Endothelial cell of umbilical vein (primary cell): ENCODE data around the gene TPP1. TPM values are rescaled to one million over a fixed set of nuclear protein-coding genes. Genes with fewer than 3 reads are reported as not detected.

ENCODE experiments used
- BruUV-seq: library from RNA; stranded (reverse); fragments of 400-500 nt; replicated peaks from 2 replicates; lab custom pipeline; 2021; lab: Mats Ljungman, UMichigan
- CTCF ChIA-PET: fragments of 300-600, 350-600 bp; sonication (Branson Sonifier 250); formaldehyde crosslinking; loops from one replicate; lab custom pipeline; 2021; ENCODE audit warnings: antibody characterized with exemption, inconsistent platforms; lab: Charles Lee
- POLR2A ChIA-PET: fragments of 300-600, 350-600 bp; sonication (Branson Sonifier 250); formaldehyde crosslinking; loops from one replicate; lab custom pipeline; 2021; ENCODE audit warnings: antibody characterized with exemption, inconsistent platforms; lab: Charles Lee
- DNase-seq: peaks from one replicate; pipeline ENCODE4 v3.0.0-alpha.2; 2011; ENCODE audit warnings: low read depth, low spot score
- FAIRE-seq: peaks from 2 replicates; lab custom pipeline; 2011; peaks lifted over from hg19 to GRCh38; lab: Jason Lieb, UNC
- H2AFZ ChIP-seq: 2 replicates; pipeline ENCODE4 v1.6.0; 2012; ENCODE audit warnings: low read depth, low read length, control low read depth, inconsistent platforms
- H3K27ac ChIP-seq: 2 replicates; pipeline ENCODE4 v1.5.1; 2011; ENCODE audit warnings: low read depth, mild to moderate bottlenecking, control low read depth, low read length, moderate library complexity; ENCODE audit not compliant: insufficient read depth
- H3K27me3 ChIP-seq, 2 experiments: 2 replicates each; pipeline versions ENCODE4 v1.6.0 to v1.6.1; 2011; ENCODE audit warnings: low read length in 2 of 2, mixed read lengths in 1 of 2; ENCODE audit not compliant: control insufficient read depth in 2 of 2, insufficient read depth in 2 of 2
- H3K36me3 ChIP-seq, 2 experiments: 2 replicates in 1 of 2; 3 replicates in 1 of 2; pipeline ENCODE4 v1.5.1; 2011; ENCODE audit warnings: low read length in 2 of 2, mild to moderate bottlenecking in 1 of 2, moderate library complexity in 1 of 2; ENCODE audit not compliant: control insufficient read depth in 2 of 2, insufficient read depth in 2 of 2; ENCODE audit errors: extremely low read depth in 1 of 2
- H3K4me1 ChIP-seq: 3 replicates; pipeline ENCODE4 v1.5.1; 2011; ENCODE audit warnings: mild to moderate bottlenecking, low read length; ENCODE audit not compliant: control insufficient read depth, insufficient read depth; ENCODE audit errors: extremely low read depth
- H3K4me2 ChIP-seq: 2 replicates; pipeline ENCODE4 v1.6.1; 2011; ENCODE audit warnings: low read length, control low read depth, mixed read lengths; ENCODE audit not compliant: insufficient read depth
- H3K4me3 ChIP-seq, 3 experiments: fragments of 200-600 bp in 1 of 3; sonication (generic), shearing (Covaris generic) in 1 of 3; replicated peaks in 1 of 3; 2 replicates each; pipeline ENCODE4 v1.5.1; 2011 to 2016; ENCODE audit warnings: control low read depth in 3 of 3, low read length in 3 of 3, mild to moderate bottlenecking in 2 of 3, inconsistent platforms in 1 of 3, low read depth in 1 of 3, moderate library complexity in 1 of 3; ENCODE audit not compliant: insufficient read depth in 1 of 3
- H3K79me2 ChIP-seq: 2 replicates; pipeline ENCODE4 v1.6.0; 2012; ENCODE audit warnings: low read length, inconsistent platforms; ENCODE audit not compliant: control insufficient read depth, insufficient read depth
- H3K9ac ChIP-seq: replicated peaks from 2 replicates; pipeline ENCODE3; 2011; ENCODE audit warnings: low read length, control low read depth; ENCODE audit not compliant: insufficient read depth; ENCODE audit errors: extremely low read depth
- H3K9me1 ChIP-seq: replicated peaks from 3 replicates; pipeline ENCODE4 v1.6.0; 2011; ENCODE audit warnings: mild to moderate bottlenecking, low read length; ENCODE audit not compliant: control insufficient read depth, insufficient read depth; ENCODE audit errors: extremely low read depth
- H3K9me3 ChIP-seq: replicated peaks from 2 replicates; pipeline ENCODE4 v1.5.1; 2012; ENCODE audit warnings: low read length, inconsistent platforms; ENCODE audit not compliant: control insufficient read depth, insufficient read depth
- H4K20me1 ChIP-seq: replicated peaks from 2 replicates; pipeline ENCODE3; 2011; ENCODE audit warnings: mild to moderate bottlenecking, low read length; ENCODE audit not compliant: control insufficient read depth, insufficient read depth; ENCODE audit errors: extremely low read depth
- CTCF ChIP-seq, 2 donors: IDR thresholded peaks; 1 replicate in 1 of 2; 2 replicates in 1 of 2; pipeline ENCODE4 v1.5.1; 2011; ENCODE audit warnings: low read length in 2 of 2, mild to moderate bottlenecking in 2 of 2, moderate library complexity in 2 of 2, control low read depth in 1 of 2, inconsistent platforms in 1 of 2, low read depth in 1 of 2; ENCODE audit not compliant: insufficient read depth in 1 of 2; ENCODE audit errors: extremely low read depth in 1 of 2
- EZH2 ChIP-seq: IDR thresholded peaks from 2 replicates; pipeline ENCODE4 v1.6.1; 2012; ENCODE audit warnings: borderline replicate concordance, low read depth, mild to moderate bottlenecking, moderate library complexity, low read length, inconsistent platforms; ENCODE audit not compliant: severe bottlenecking
- FOS ChIP-seq: IDR thresholded peaks from 2 replicates; pipeline ENCODE4 v1.6.1; 2011; ENCODE audit warnings: mild to moderate bottlenecking, low read length, moderate library complexity, borderline replicate concordance; ENCODE audit not compliant: insufficient read depth
- GATA2 ChIP-seq: IDR thresholded peaks from 2 replicates; pipeline ENCODE4 v1.7.0; 2011; ENCODE audit warnings: low read depth, mild to moderate bottlenecking, moderate library complexity, mixed read lengths, low read length; ENCODE audit not compliant: insufficient read length, insufficient read depth
- JUN ChIP-seq: IDR thresholded peaks from 2 replicates; pipeline ENCODE4 v1.6.1; 2011; ENCODE audit warnings: borderline replicate concordance, low read depth; ENCODE audit not compliant: insufficient read length, insufficient read depth
- MAX ChIP-seq: IDR thresholded peaks from 2 replicates; pipeline ENCODE4 v1.6.1; 2011; ENCODE audit not compliant: insufficient read depth, insufficient read length
- MYC ChIP-seq: IDR thresholded peaks from one replicate; pipeline ENCODE4 v1.6.1; 2011; ENCODE audit warnings: mild to moderate bottlenecking, low read depth, low read length
- POLR2A ChIP-seq: IDR thresholded peaks from 2 replicates; pipeline ENCODE4 v1.6.1; 2012; ENCODE audit warnings: low read depth, mild to moderate bottlenecking, control low read depth, low read length
- POLR2AphosphoS5 ChIP-seq: IDR thresholded peaks from 2 replicates; pipeline ENCODE4 v1.6.1; 2012; ENCODE audit warnings: low read depth, mild to moderate bottlenecking, control low read depth, low read length, moderate library complexity; ENCODE audit not compliant: insufficient read depth
- dilution Hi-C: fragments of 300-500 bp; cut with MboI; formaldehyde crosslinking; loops from one replicate; pipeline ENCODE4 v1.15.0; 2019; ENCODE audit warnings: low sequenced_read_pairs; ENCODE audit not compliant: extremely low pct_ligation_motif_present
- intact Hi-C: fragments of 100-400 bp; cut with micrococcal nuclease; formaldehyde crosslinking; loops from one replicate; pipeline ENCODE4 v1.10.0; 2022
- polyA plus RNA-seq, 4 experiments: library from polyadenylated mRNA; depleted of rRNA in 3 of 4; stranded (reverse) in 3 of 4; unstranded in 1 of 4; fragments of >200 nt; gene quantifications; 2 replicates each; pipeline versions ENCODE4 v1.2.1 to v1.2.3, GENCODE V29; 2011 to 2012; ENCODE audit warnings: missing spikeins in 1 of 4
- total RNA-seq: library from RNA; stranded (reverse); gene quantifications from 2 replicates; pipeline ENCODE4 v1.2.3, GENCODE V29; 2021

Gene TPP1
- total and polyA plus RNA-seq, 2 donors (not counting 3 experiments of a cell fraction or from before 2014, with no cell fraction given) = 124 to 224 TPM

DNA sequence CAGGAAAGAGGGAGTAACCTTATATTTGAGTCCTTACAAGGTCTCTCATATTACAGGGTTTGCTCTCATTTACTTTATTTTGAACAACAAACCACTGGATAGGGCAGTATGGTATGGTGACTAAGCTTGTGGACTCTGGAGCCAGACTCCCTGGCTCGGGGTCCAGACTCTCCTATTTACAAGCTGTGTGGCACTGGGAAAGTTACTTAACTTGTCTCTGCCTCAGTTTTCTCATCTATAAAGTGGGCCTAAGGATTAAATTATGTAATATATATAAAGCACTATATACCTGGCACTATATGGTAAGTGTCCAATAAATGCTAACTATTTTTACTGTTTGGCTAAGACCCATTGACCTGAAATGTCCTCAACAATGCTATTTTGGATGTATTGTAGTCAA is 38.1 kb upstream of the TPP1 start:
- dilution Hi-C loops = no loop called here
- BruUV-seq = no TSS peak
- H3K36me3 ChIP-seq = no peaks in the 10 kb centered on the region
- ChIA-PET CTCF (interaction anchor here (0.9 to 1.5 kb wide), 2 partner anchors 9 to 26 kb away, joined by 3 read pairs; partner anchors contain the start of gene MRPL17), POLR2A (no interaction called here)
- no peaks in the 10 kb centered on the region for H4K20me1 ChIP-seq
- no peak overlapping the region for H3K27ac ChIP-seq
- DNase-seq (no peak), FAIRE-seq (no peak)
- no peak overlapping the region for H2AFZ ChIP-seq
- H3K4me3 ChIP-seq = no peak overlapping the region
- intact Hi-C loops = loop anchor here (2.0 kb wide), 1 partner anchor 17 kb away; no protein-coding TSS in a partner anchor
- H3K79me2 ChIP-seq = peaks cover 2% of the 10 kb centered on the region
- peaks cover 15% of the 10 kb centered on the region for H3K4me1 ChIP-seq
- H3K9ac ChIP-seq = no peak overlapping the region
- H3K9me1 ChIP-seq = no peaks in the 10 kb centered on the region
- H3K4me2 ChIP-seq = no peak overlapping the region
- TF ChIP-seq FOS = no peak
- no peak for TF ChIP-seq MYC
- no peak for TF ChIP-seq CTCF (IDR thresholded peaks at IDR 0.05; ENCODE audit: extremely low read depth in 1 of 2, insufficient read depth in 1 of 2, low read depth in 1 of 2, low read length in 2 of 2)
- no peak for TF ChIP-seq EZH2
- TF ChIP-seq POLR2AphosphoS5 = no peak
- no peak for TF ChIP-seq GATA2
- no peak for TF ChIP-seq MAX
- TF ChIP-seq POLR2A = no peak
- no peak for TF ChIP-seq JUN
- H3K9me3 ChIP-seq = no peaks in the 10 kb centered on the region
- H3K27me3 ChIP-seq = no peaks in the 10 kb centered on the region
